ENCODE data around the gene SPRN.
"Not testable (repeated sequence)": the region's sequence is repeated elsewhere in the genome, so short reads cannot be mapped to it uniquely, and the experiment has no call there.

Gene SPRN

DNA sequence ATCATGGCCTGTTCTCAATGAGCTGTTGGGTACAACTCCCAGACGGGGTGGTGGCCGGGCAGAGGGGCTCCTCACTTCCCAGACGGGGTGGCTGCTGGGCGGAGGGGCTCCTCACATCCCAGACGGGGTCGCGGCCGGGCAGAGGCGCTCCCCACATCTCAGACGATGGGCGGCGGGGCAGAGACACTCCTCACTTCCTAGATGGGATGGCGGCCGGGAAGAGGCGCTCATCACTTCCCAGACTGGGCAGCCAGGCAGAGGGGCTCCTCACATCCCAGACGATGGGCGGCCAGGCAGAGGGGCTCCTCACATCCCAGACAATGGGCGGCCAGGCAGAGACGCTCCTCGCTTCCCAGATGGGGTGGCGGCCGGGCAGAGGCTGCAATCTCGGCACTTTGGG lies 10.0 kb downstream of the SPRN start:
- DNase-seq; H3K4me3 ChIP-seq (ENCODE audit: control insufficient read depth in 1 of 7, extremely low read depth in 1 of 7, insufficient read depth in 4 of 7, low read depth in 2 of 7, low read length in 6 of 7); H3K27me3 ChIP-seq (replicated peaks in 2 of 5; ENCODE audit: control insufficient read depth in 4 of 5, insufficient read depth in 5 of 5, low read length in 4 of 5); CTCF ChIA-PET; POLR2A ChIA-PET; H3K27ac ChIP-seq (ENCODE audit: insufficient read depth in 1 of 2, low read depth in 1 of 2, low read length in 2 of 2, poor library complexity in 1 of 2, severe bottlenecking in 2 of 2); H3K4me1 ChIP-seq (ENCODE audit: control extremely low read depth in 1 of 4, control insufficient read depth in 4 of 4, insufficient read depth in 4 of 4, low read length in 3 of 4): not testable (repeated sequence)
- peaks cover 19 to 68% (median 52%) of the 10 kb centered on the region in 4 experiments for H3K36me3 ChIP-seq (ENCODE audit: control insufficient read depth in 4 of 4, insufficient read depth in 4 of 4, low read length in 3 of 4)
- peaks cover 9 to 49% (median 32%) of the 10 kb centered on the region in 5 experiments for H3K9me3 ChIP-seq (ENCODE audit: control extremely low read depth in 1 of 5, control insufficient read depth in 4 of 5, insufficient read depth in 2 of 5, low read depth in 1 of 5, low read length in 4 of 5)
- WGBS (ENCODE audit: insufficient coverage), result 97% methylated on average over 14 of the region's 23 CpGs

GRCh38 chr10:133412381-133412711 lies 12.1 kb downstream of the SPRN start:
- H3K27ac ChIP-seq (ENCODE audit: insufficient read depth in 1 of 2, low read depth in 1 of 2, low read length in 2 of 2, poor library complexity in 1 of 2, severe bottlenecking in 2 of 2), result no peak overlapping the region
- no peaks in the 10 kb centered on the region for H3K27me3 ChIP-seq (replicated peaks in 2 of 5; ENCODE audit: control insufficient read depth in 4 of 5, insufficient read depth in 5 of 5, low read length in 4 of 5)
- H3K36me3 ChIP-seq (ENCODE audit: control insufficient read depth in 4 of 4, insufficient read depth in 4 of 4, low read length in 3 of 4), result peaks cover 34 to 75% (median 61%) of the 10 kb centered on the region in 4 experiments
- no peak overlapping the region for H3K4me3 ChIP-seq (ENCODE audit: control insufficient read depth in 1 of 7, extremely low read depth in 1 of 7, insufficient read depth in 4 of 7, low read depth in 2 of 7, low read length in 6 of 7)
- POLR2A ChIA-PET, result no interaction called here
- H3K4me1 ChIP-seq (ENCODE audit: control extremely low read depth in 1 of 4, control insufficient read depth in 4 of 4, insufficient read depth in 4 of 4, low read length in 3 of 4), result no peaks in the 10 kb centered on the region
- peak in 2 of 3 donors; percentile 31 to 40 for DNase-seq
- H3K9me3 ChIP-seq (ENCODE audit: control extremely low read depth in 1 of 5, control insufficient read depth in 4 of 5, insufficient read depth in 2 of 5, low read depth in 1 of 5, low read length in 4 of 5), result peaks cover 11 to 63% (median 42%) of the 10 kb centered on the region in 5 experiments
- CTCF ChIA-PET, result interaction anchor here (0.6 to 1.6 kb wide), 2 partner anchors 9 to 469 kb away, joined by 3 read pairs; no protein-coding TSS in a partner anchor

DNA sequence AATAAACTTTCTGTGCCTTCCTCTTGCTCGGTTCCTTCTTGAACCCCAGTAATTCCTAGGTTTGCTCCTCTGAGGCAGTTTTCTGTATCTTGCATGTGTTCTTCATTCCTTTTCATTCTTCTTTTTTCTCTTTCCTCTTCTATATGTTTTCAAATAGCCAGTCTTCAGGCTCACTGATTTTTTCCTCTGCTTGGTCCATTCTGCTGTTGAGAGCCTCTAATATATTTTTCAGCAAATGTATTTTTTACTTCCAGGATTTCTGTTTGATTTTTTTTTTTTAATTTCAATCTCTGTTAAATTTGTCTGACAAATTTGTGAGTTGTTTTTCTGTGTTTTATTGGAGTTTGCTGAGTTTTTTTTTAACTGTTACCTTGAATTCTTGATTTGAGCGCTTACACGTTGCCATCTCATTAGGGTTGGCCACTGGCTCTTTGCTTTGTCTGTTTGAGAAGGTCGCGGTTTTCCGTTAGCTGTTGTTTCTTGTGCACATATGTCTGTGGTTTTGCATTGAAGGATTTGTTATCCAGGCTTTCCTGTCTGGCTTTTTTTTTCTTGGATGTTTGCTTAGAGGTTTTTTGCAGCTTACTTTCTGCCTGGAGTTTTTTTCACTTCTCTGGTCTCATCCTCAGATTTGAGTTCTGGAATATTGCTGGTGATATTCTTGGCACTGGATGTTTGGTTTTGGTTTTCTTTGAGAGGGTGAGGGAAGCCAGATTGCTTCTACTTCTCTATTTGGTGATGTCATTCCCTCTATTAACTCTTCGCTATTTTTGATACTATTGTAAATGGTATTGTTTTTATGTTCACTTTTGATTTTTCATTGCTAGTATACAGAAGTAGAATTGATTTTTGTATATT lies 12.7 kb downstream of the SPRN start:
- Histone ChIP-seq H3K36me3 (ENCODE audit: control insufficient read depth in 4 of 4, insufficient read depth in 4 of 4, low read length in 3 of 4) (peaks cover 34 to 81% (median 64%) of the 10 kb centered on the region in 4 experiments), H3K4me3 (ENCODE audit: control insufficient read depth in 1 of 7, extremely low read depth in 1 of 7, insufficient read depth in 4 of 7, low read depth in 2 of 7, low read length in 6 of 7) (no peak overlapping the region), H3K4me1 (ENCODE audit: control extremely low read depth in 1 of 4, control insufficient read depth in 4 of 4, insufficient read depth in 4 of 4, low read length in 3 of 4) (no peaks in the 10 kb centered on the region), H3K27me3 (replicated peaks in 2 of 5; ENCODE audit: control insufficient read depth in 4 of 5, insufficient read depth in 5 of 5, low read length in 4 of 5) (no peaks in the 10 kb centered on the region), H3K27ac (ENCODE audit: insufficient read depth in 1 of 2, low read depth in 1 of 2, low read length in 2 of 2, poor library complexity in 1 of 2, severe bottlenecking in 2 of 2) (no peak overlapping the region), H3K9me3 (ENCODE audit: control extremely low read depth in 1 of 5, control insufficient read depth in 4 of 5, insufficient read depth in 2 of 5, low read depth in 1 of 5, low read length in 4 of 5) (peaks cover 12 to 63% (median 42%) of the 10 kb centered on the region in 5 experiments)
- CTCF ChIA-PET, result interaction anchor here (0.6 to 1.6 kb wide), 2 partner anchors 10 to 469 kb away, joined by 3 read pairs; no protein-coding TSS in a partner anchor
- 93% methylated on average over 6 of the region's 7 CpGs for WGBS (ENCODE audit: insufficient coverage)
- DNase-seq, result peak in 1 of 3 donors; percentile 19
- POLR2A ChIA-PET, result no interaction called here

DNA sequence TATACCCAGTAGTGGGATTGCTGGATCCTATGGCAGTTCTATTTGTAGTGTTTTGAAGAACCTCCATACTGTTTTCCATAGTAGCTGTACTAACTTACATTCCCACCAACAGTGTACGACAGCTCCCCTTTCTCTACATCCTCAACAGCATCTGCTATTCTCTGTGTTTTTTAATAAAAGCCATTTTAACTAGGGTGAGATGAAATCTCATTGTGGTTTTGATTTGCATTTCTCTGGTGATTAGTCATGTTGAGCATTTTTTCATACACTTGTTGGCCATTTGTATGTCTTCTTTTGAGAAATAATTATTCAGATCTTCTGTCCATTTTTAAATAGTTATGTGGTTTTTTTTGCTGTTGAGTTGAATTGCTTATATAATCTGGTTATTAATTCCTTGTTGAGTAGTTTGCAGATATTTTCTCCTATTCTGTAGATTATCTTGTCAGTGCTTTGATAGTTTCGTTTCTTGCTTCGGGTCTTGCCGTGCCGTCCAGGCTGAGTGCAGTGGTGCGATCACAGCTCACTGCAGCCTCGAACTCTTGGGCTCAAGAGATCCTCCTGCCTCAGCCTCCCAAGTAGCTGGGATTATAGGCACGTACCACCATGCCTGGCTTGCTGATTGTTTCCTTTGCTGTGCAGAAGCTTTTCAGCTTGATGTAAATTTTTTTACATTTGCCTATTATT lies 18.4 kb downstream of the SPRN start:
- CTCF ChIA-PET, result interaction anchor here (2.2 kb wide), 1 partner anchor 32 kb away, joined by 5 read pairs; no protein-coding TSS in a partner anchor
- POLR2A ChIA-PET, result no interaction called here
- Histone ChIP-seq H3K27me3 (replicated peaks in 2 of 5; ENCODE audit: control insufficient read depth in 4 of 5, insufficient read depth in 5 of 5, low read length in 4 of 5) (no peaks in the 10 kb centered on the region), H3K4me1 (ENCODE audit: control extremely low read depth in 1 of 4, control insufficient read depth in 4 of 4, insufficient read depth in 4 of 4, low read length in 3 of 4) (no peaks in the 10 kb centered on the region), H3K9me3 (ENCODE audit: control extremely low read depth in 1 of 5, control insufficient read depth in 4 of 5, insufficient read depth in 2 of 5, low read depth in 1 of 5, low read length in 4 of 5) (peaks cover 5 to 30% (median 15%) of the 10 kb centered on the region in 5 experiments), H3K4me3 (ENCODE audit: control insufficient read depth in 1 of 7, extremely low read depth in 1 of 7, insufficient read depth in 4 of 7, low read depth in 2 of 7, low read length in 6 of 7) (no peak overlapping the region), H3K27ac (ENCODE audit: insufficient read depth in 1 of 2, low read depth in 1 of 2, low read length in 2 of 2, poor library complexity in 1 of 2, severe bottlenecking in 2 of 2) (no peak overlapping the region), H3K36me3 (ENCODE audit: control insufficient read depth in 4 of 4, insufficient read depth in 4 of 4, low read length in 3 of 4) (peaks cover 40 to 81% (median 67%) of the 10 kb centered on the region in 4 experiments)
- 93% methylated on average over 6 of the region's 8 CpGs for WGBS (ENCODE audit: insufficient coverage)
- DNase-seq, result no peak

- WGBS (ENCODE audit: insufficient coverage), result 100% methylated on average over 1 of the region's 2 CpGs
- Histone ChIP-seq H3K9me3 (ENCODE audit: control extremely low read depth in 1 of 5, control insufficient read depth in 4 of 5, insufficient read depth in 2 of 5, low read depth in 1 of 5, low read length in 4 of 5) (peaks cover 5 to 23% (median 9%) of the 10 kb centered on the region in 5 experiments), H3K4me1 (ENCODE audit: control extremely low read depth in 1 of 4, control insufficient read depth in 4 of 4, insufficient read depth in 4 of 4, low read length in 3 of 4) (no peaks in the 10 kb centered on the region), H3K36me3 (ENCODE audit: control insufficient read depth in 4 of 4, insufficient read depth in 4 of 4, low read length in 3 of 4) (peaks cover 35 to 79% (median 62%) of the 10 kb centered on the region in 4 experiments), H3K27me3 (replicated peaks in 2 of 5; ENCODE audit: control insufficient read depth in 4 of 5, insufficient read depth in 5 of 5, low read length in 4 of 5) (no peaks in the 10 kb centered on the region), H3K4me3 (ENCODE audit: control insufficient read depth in 1 of 7, extremely low read depth in 1 of 7, insufficient read depth in 4 of 7, low read depth in 2 of 7, low read length in 6 of 7) (no peak overlapping the region), H3K27ac (ENCODE audit: insufficient read depth in 1 of 2, low read depth in 1 of 2, low read length in 2 of 2, poor library complexity in 1 of 2, severe bottlenecking in 2 of 2) (no peak overlapping the region)
- POLR2A ChIA-PET, result no interaction called here
- DNase-seq, result no peak
- CTCF ChIA-PET, result no interaction called here
These were observed 19.2 kb downstream of the SPRN start for GRCh38 chr10:133405272-133405671.

- Histone ChIP-seq H3K27me3 (replicated peaks in 2 of 5; ENCODE audit: control insufficient read depth in 4 of 5, insufficient read depth in 5 of 5, low read length in 4 of 5) (no peaks in the 10 kb centered on the region), H3K4me3 (ENCODE audit: control insufficient read depth in 1 of 7, extremely low read depth in 1 of 7, insufficient read depth in 4 of 7, low read depth in 2 of 7, low read length in 6 of 7) (no peak overlapping the region), H3K9me3 (ENCODE audit: control extremely low read depth in 1 of 5, control insufficient read depth in 4 of 5, insufficient read depth in 2 of 5, low read depth in 1 of 5, low read length in 4 of 5) (peaks cover 0 to 9% (median 4%) of the 10 kb centered on the region in 5 experiments), H3K4me1 (ENCODE audit: control extremely low read depth in 1 of 4, control insufficient read depth in 4 of 4, insufficient read depth in 4 of 4, low read length in 3 of 4) (no peaks in the 10 kb centered on the region), H3K27ac (ENCODE audit: insufficient read depth in 1 of 2, low read depth in 1 of 2, low read length in 2 of 2, poor library complexity in 1 of 2, severe bottlenecking in 2 of 2) (no peak overlapping the region), H3K36me3 (ENCODE audit: control insufficient read depth in 4 of 4, insufficient read depth in 4 of 4, low read length in 3 of 4) (peaks cover 29 to 76% (median 59%) of the 10 kb centered on the region in 4 experiments)
- ChIA-PET CTCF (interaction anchor here (1.2 kb wide), 1 partner anchor 9 kb away, joined by 3 read pairs; no protein-coding TSS in a partner anchor), POLR2A (no interaction called here)
- DNase-seq, result no peak
- WGBS (ENCODE audit: insufficient coverage), result 90% methylated on average over 2 of the region's 5 CpGs
These were observed 20.6 kb downstream of the SPRN start for GRCh38 chr10:133403784-133404183.

DNA sequence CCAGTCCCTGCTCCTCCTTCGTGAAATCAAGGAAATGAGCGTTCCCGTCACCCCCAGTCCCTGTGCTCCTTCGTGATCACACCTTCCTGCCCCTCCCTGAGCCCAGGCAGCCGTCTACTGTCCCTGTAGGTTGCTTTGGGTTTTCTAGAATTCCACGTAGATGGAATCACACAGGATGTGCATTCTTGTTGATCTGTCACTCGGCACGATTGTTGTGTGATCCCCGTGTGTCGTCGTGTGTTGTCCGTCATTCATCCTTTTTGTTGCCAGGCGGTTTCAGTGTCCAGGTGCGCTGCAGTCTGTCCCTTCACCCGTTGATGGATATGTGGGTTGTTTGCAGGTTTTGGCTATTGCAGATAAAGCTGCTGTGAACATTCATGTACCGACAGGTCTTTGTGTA lies 21.1 kb downstream of the SPRN start:
- 100% methylated on average over 12 of the region's 16 CpGs for WGBS (ENCODE audit: insufficient coverage)
- DNase-seq, result no peak
- peaks cover 25 to 76% (median 59%) of the 10 kb centered on the region in 4 experiments for H3K36me3 ChIP-seq (ENCODE audit: control insufficient read depth in 4 of 4, insufficient read depth in 4 of 4, low read length in 3 of 4)
- ChIA-PET POLR2A (no interaction called here), CTCF (interaction anchor here (1.2 kb wide), 1 partner anchor 10 kb away, joined by 3 read pairs; no protein-coding TSS in a partner anchor)
- H3K4me3 ChIP-seq (ENCODE audit: control insufficient read depth in 1 of 7, extremely low read depth in 1 of 7, insufficient read depth in 4 of 7, low read depth in 2 of 7, low read length in 6 of 7), result no peak overlapping the region
- peaks cover 0 to 5% (median 4%) of the 10 kb centered on the region in 5 experiments for H3K9me3 ChIP-seq (ENCODE audit: control extremely low read depth in 1 of 5, control insufficient read depth in 4 of 5, insufficient read depth in 2 of 5, low read depth in 1 of 5, low read length in 4 of 5)
- no peaks in the 10 kb centered on the region for H3K27me3 ChIP-seq (replicated peaks in 2 of 5; ENCODE audit: control insufficient read depth in 4 of 5, insufficient read depth in 5 of 5, low read length in 4 of 5)
- H3K4me1 ChIP-seq (ENCODE audit: control extremely low read depth in 1 of 4, control insufficient read depth in 4 of 4, insufficient read depth in 4 of 4, low read length in 3 of 4), result no peaks in the 10 kb centered on the region
- H3K27ac ChIP-seq (ENCODE audit: insufficient read depth in 1 of 2, low read depth in 1 of 2, low read length in 2 of 2, poor library complexity in 1 of 2, severe bottlenecking in 2 of 2), result no peak overlapping the region

Measured in common myeloid progenitor, CD34-positive (primary cell).